ENCODE results near the gene RTN4R.

Gene RTN4R

DNA sequence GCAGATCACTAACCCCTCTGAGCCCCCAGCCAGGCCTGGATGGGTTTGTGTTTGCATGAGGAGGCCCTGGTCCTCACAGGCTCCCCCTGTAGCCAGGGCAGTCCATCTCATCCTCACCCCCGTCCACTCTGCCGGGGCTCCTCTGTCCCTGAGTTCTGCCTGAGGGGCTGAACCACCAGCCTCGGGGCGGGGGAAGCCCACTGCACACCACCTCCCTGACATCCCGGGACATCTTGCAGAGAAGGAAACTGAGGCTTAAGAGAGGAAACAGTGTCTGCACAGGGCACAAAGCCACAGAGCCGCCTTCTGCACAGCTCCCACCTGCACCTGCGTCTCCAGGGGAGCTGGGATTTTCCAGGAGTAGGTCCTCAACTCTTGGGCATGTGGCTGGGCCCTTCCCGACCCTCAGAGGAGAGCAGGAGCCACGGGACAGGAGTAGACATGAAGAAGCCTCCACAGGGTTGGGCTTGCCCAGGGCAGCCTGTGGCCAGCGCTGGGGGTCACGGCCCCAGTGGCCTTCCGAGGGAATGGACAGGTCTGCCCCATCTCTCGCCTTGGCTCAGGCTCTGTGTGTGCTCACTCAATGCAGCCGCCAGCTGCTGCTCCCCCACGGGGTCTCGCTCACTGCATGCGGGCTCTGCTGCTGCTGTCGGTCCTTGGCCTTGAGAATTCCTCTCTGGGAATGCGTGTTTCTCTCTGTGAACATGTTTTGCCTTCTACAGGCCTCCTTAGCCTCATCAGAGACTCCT lies 71.8 kb downstream of the RTN4R start:
- no peak for DNase-seq (ENCODE audit: low read depth)
- H3K4me3 ChIP-seq (ENCODE audit: low read length) = no peak overlapping the region
- TF ChIP-seq, protein P1, sequence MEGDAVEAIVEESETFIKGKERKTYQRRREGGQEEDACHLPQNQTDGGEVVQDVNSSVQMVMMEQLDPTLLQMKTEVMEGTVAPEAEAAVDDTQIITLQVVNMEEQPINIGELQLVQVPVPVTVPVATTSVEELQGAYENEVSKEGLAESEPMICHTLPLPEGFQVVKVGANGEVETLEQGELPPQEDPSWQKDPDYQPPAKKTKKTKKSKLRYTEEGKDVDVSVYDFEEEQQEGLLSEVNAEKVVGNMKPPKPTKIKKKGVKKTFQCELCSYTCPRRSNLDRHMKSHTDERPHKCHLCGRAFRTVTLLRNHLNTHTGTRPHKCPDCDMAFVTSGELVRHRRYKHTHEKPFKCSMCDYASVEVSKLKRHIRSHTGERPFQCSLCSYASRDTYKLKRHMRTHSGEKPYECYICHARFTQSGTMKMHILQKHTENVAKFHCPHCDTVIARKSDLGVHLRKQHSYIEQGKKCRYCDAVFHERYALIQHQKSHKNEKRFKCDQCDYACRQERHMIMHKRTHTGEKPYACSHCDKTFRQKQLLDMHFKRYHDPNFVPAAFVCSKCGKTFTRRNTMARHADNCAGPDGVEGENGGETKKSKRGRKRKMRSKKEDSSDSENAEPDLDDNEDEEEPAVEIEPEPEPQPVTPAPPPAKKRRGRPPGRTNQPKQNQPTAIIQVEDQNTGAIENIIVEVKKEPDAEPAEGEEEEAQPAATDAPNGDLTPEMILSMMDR (IDR thresholded peaks at IDR 0.05; ENCODE audit: insufficient read depth, low read depth, low read length, missing control alignments) = no peak

DNA sequence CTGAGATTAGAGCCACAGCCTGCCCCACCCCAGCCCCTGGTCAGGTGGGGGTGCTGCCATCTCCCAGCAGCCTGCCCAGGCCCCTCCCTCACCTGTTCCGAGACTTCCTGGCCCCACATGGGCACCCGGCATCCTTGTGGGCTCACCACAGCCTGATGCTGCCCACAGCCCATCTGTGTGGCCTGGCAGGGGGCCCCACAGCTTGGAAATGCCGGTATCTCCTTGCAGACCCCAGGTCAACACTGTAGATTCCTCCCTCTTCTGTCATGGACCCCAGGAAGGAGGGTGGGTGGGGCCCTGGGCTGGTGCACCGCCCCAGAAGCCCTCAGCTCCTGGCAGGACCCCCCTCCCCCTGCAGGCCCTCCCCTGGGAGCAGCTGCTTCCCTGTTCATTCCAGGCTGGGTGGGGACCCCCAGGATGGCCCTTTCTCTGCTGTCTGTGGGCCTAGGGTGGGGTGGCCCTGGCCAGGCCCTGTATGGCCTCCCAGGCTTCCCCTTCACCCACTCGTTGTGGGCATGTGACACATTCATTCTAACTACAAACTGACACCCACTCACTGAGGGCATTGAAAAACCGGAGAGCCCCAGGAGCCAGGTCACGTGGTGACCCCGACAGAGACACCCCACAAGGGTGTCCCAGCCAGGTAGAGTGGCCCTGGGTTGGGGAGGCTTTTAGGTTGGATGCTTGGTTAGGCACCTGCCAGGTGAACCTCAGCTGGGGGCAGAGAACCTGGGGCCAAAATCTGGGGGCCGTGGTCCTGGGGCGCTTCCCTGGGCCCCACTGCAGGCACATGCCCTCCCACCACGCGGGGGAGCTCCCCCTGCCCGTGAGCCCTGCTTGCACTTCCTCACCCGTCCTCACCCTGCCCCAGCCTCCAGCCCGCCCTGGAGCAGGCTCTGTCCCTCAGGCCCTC lies 73.2 kb downstream of the RTN4R start:
- no peak overlapping the region for H3K4me3 ChIP-seq (ENCODE audit: low read length)
- TF ChIP-seq, protein P1 (IDR thresholded peaks at IDR 0.05; ENCODE audit: insufficient read depth, low read depth, low read length, missing control alignments) = no peak
- no peak for DNase-seq (ENCODE audit: low read depth)

DNA sequence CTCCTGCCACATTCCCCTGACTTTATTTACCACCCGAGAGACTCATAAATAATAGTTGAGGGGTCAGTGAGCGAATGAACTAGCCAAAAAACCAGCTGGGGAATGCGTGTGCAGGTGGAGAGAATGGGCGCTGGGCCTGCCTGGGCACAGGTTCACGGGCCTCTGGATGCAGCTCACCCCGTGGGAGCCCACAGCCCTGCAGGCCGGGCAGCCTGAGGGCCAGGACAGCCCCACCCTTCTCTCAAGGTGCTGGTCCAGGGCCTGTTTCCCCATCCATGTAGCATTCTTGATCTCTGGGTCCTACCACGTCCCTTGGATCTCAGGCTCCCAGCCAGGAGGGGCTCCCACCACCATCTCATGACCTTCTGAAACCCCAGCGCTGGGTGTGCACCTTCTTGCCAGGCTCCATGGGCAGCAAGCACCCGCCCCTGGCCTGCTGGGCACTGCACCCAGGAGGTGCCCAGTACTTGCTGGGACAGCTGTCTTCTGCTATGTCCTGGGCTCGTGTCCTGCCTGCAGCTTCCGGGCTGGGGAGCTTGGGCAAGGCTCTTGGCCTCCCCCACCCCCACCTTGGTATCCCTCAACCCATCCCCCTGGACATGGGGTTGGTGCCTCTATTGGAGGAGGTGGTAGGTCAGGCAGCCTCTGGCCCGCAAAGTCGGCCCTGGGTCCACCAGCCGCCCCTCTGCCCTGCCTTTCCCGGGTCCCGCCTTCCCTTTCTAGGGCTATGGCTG lies 74.2 kb downstream of the RTN4R start:
- DNase-seq (ENCODE audit: low read depth) = no peak
- H3K4me3 ChIP-seq (ENCODE audit: low read length) = no peak overlapping the region
- TF ChIP-seq, protein P1 (IDR thresholded peaks at IDR 0.05; ENCODE audit: insufficient read depth, low read depth, low read length, missing control alignments) = no peak

DNA sequence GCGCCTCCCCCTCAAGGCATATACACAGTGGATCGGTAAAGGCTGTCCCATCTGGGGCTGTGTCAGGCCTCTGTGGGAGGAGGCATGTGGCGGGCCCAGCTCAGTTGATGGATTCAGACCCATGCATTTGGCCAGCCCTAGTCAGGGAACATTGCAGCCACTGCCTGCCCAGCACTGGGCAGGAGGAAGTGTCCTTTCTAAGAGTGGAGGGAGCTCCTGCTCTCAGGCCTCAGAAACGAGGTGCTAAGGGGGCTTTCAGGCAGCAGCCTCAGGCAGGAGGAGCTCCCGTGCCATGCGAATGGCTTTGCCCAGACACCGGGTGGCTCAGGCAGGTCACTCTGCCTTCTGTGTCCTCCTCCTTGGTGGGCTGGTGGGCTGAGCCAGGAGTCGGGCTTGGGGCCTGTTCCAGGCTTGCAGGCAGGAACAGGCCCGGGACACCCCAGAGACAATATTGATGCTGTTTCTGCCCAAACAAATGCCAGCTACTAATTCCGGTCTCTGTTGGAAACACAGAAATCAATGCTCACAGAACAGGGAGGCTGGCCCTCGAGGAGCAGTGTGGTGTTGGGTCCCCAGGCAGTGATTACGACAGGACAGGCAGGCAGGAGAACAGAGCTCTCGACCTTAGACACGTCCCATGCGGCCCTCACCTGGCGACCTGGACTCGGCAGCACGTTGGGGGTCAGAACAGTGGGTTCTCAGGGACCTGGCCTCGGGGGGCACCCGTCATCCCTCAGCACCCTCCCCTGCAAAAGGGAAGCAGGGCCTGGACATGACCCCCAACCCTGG lies 75.0 kb downstream of the RTN4R start:
- TF ChIP-seq, protein P1 (IDR thresholded peaks at IDR 0.05; ENCODE audit: insufficient read depth, low read depth, low read length, missing control alignments) = no peak
- H3K4me3 ChIP-seq (ENCODE audit: low read length) = no peak overlapping the region
- DNase-seq (ENCODE audit: low read depth) = no peak

DNA sequence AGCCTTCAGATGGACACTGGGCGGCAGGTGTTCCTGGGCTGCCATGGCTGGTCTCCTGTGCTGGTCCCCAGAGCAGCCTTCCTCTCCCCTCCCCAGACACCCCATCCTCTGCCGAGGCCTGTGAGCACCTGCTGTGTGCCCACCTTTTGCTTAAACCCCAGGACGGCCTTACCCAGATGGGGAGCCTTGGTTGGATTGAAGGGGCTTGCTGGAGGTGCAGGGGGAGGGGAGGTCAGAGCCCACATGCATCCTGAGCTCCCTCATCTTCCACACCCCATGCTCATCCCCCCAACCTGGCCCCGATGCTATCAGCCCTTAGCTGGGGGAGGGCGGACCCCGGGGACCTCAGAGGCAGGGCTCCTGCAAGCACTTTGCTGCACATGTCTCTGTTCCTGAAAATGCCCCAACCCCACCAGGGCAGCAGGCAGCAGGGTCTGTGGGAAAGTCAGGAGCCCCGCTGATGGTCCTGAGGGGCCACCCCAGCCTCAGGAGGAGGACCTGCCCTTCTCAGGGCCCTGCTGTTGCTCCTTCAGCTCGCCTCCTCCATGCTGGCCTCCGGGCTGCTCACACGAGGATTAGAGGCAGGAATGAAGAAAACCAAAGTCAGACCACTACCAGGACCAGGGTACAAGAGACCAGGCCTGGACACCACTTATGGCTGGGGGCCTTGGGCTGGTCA lies 75.7 kb downstream of the RTN4R start:
- no peak overlapping the region for H3K4me3 ChIP-seq (ENCODE audit: low read length)
- TF ChIP-seq, protein P1 (IDR thresholded peaks at IDR 0.05; ENCODE audit: insufficient read depth, low read depth, low read length, missing control alignments) = no peak
- DNase-seq (ENCODE audit: low read depth) = no peak

DNA sequence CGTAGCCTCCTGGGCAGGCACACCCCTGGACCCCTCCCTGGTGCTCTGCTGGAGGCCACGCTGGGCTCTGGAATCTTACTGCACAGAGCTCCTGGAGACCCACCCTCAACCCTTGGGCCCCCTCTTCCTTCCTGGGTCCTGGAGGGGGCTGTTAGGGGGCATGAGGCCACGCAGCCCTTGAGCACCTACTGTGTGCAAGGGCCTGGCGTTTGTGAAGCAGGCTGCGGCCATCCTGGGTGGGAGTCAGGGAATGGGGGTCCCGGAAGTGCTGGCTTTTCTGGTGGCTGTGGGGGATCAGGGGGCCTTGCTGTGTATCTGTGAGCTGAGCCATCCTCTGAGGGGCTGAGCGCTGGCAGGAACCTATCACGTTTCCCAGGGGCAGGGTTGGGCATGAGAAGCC lies 76.3 kb downstream of the RTN4R start:
- no peak for DNase-seq (ENCODE audit: low read depth)
- H3K4me3 ChIP-seq (ENCODE audit: low read length) = no peak overlapping the region
- TF ChIP-seq, protein P1 (IDR thresholded peaks at IDR 0.05; ENCODE audit: insufficient read depth, low read depth, low read length, missing control alignments) = no peak
